Right lobe of liver (tissue), 4 donors: ENCODE measurements around the gene TAMALIN.

ENCODE experiments used
- POLR2A ChIP-seq: fragments of 450-650 bp; IDR thresholded peaks from one replicate; pipeline ENCODE4 v1.6.1; 2017; ENCODE audit warnings: antibody characterized with exemption, mild to moderate bottlenecking
- TF ChIP-seq, protein P1 (sequence below), 4 donors: fragments of 200-600 bp in 3 of 4; fragments of 450-650 bp in 1 of 4; IDR thresholded peaks; one replicate each; pipeline versions ENCODE4 v1.5.1 to v1.8.0; 2016 to 2022; ENCODE audit warnings: antibody characterized with exemption in 4 of 4, mild to moderate bottlenecking in 2 of 4
- donor health status: DM: no; HTN: no; CAD: no.
- donor health status: DM: no; HTN: no; CAD: no.
- donor health status: DM: no; HTN: yes; CAD: no.

DNA sequence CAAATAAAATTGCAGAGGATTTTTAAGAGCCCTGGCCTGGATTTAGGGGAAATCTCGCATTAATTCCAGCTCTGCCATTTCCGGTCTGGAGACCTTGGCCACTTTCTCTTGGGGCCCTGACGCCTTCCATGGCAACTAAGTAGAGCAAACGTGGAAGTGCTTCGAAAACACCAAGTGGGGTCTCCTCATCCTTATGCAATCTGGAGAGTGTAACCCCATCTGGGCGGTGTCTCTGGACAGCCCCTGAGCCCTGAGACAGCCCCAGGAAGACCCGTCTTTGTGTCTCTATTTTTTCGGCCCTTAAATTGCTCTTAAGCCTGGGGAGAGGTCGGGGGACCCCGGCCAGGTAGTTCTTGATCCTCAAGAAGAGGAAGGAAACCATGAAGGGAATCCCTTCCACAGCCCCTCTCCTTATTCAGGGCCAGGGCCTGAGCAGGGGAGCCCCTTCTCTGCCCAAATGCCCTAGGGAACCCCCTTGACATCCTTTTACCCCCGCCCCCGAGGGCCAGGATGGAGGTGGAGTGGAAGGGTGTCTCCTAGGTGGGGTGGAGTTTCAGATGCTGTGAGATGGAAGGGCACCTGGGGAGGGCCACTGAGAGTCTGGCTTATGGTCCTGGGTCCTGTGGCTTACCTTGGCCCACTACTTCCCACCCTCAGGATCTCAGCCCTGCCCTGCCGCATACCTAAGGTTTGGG lies 26.8 kb downstream of the TAMALIN start:
- TF ChIP-seq, protein P1, sequence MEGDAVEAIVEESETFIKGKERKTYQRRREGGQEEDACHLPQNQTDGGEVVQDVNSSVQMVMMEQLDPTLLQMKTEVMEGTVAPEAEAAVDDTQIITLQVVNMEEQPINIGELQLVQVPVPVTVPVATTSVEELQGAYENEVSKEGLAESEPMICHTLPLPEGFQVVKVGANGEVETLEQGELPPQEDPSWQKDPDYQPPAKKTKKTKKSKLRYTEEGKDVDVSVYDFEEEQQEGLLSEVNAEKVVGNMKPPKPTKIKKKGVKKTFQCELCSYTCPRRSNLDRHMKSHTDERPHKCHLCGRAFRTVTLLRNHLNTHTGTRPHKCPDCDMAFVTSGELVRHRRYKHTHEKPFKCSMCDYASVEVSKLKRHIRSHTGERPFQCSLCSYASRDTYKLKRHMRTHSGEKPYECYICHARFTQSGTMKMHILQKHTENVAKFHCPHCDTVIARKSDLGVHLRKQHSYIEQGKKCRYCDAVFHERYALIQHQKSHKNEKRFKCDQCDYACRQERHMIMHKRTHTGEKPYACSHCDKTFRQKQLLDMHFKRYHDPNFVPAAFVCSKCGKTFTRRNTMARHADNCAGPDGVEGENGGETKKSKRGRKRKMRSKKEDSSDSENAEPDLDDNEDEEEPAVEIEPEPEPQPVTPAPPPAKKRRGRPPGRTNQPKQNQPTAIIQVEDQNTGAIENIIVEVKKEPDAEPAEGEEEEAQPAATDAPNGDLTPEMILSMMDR (IDR thresholded peaks at IDR 0.05) = no peak
- TF ChIP-seq POLR2A = no peak
